Lower leg skin (tissue), 4 donors: ENCODE data around the gene IL23R. TPM values are rescaled to one million over a fixed set of nuclear protein-coding genes. Genes with fewer than 3 reads are reported as not detected.
"Not testable (repeated sequence)": the region's sequence is repeated elsewhere in the genome, so short reads cannot be mapped to it uniquely, and the experiment has no call there.

Experiments used
- DNase-seq, 2 donors: peaks; one replicate each; pipeline ENCODE4 v3.0.0-alpha.2; 2019; ENCODE audit warnings: low spot score in 2 of 2
- H3K4me3 ChIP-seq: fragments of 200-600 bp; sonication (generic); 2 replicates; pipeline ENCODE4 v1.5.1; 2017; ENCODE audit warnings: mild to moderate bottlenecking, low read depth; ENCODE audit not compliant: poor library complexity, severe bottlenecking
- POLR2A ChIP-seq, 2 donors: fragments of 450-650 bp; IDR thresholded peaks; one replicate each; pipeline ENCODE4 v1.6.1; 2016 to 2017; ENCODE audit warnings: antibody characterized with exemption in 2 of 2, mild to moderate bottlenecking in 1 of 2, moderate library complexity in 1 of 2
- WGBS, 2 donors: methylation state at CpG; one replicate each; pipeline ENCODE4 v1.1.5; 2018; 5-methylcytosine and 5-hydroxymethylcytosine counted together
- intact Hi-C: fragments of 100-400 bp; cut with DNase I; formaldehyde crosslinking; loops from one replicate; pipeline ENCODE4 v1.15.0; 2023; ENCODE audit warnings: low total_unique reads
- total RNA-seq, 4 donors: library from RNA; depleted of rRNA; stranded (reverse); fragments of >200 nt; gene quantifications; one replicate each; pipeline ENCODE4 v1.1.0, GENCODE V29; 2016
- TF ChIP-seq, protein P1 (sequence below), 3 donors: fragments of 450-650 bp; IDR thresholded peaks; one replicate each; pipeline ENCODE4 v1.5.1; 2016; ENCODE audit warnings: antibody characterized with exemption in 3 of 3, mild to moderate bottlenecking in 3 of 3, moderate library complexity in 2 of 3

Gene IL23R
- total RNA-seq, 4 donors from 2014 or later: not detected

DNA sequence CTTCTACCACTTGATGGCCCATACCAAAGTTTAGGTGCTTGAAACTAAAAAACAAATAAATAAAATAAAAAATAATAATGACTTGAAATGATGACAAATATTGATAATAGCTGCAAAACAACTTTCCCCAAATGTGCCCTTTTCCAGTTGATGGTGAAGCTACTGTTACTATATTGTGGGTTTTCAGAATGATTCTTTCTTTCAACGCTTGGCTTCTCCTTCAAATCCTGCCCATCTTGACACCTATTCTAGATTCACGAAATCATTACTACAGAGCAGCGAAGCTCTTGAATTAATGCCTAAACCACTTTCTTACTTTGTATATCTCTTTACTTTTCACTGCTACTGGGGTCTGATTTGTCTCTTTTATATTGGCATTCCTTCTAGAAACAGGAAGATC is 22.3 kb upstream of the IL23R start:
- DNase-seq: no peak
- whole genome bisulfite sequencing, 2 donors: 88 to 91% methylated on average over 3 of the region's 3 CpGs
- no peak overlapping the region for H3K4me3 ChIP-seq
- no peak for TF ChIP-seq POLR2A (IDR thresholded peaks at IDR 0.05)
- TF ChIP-seq, protein P1, sequence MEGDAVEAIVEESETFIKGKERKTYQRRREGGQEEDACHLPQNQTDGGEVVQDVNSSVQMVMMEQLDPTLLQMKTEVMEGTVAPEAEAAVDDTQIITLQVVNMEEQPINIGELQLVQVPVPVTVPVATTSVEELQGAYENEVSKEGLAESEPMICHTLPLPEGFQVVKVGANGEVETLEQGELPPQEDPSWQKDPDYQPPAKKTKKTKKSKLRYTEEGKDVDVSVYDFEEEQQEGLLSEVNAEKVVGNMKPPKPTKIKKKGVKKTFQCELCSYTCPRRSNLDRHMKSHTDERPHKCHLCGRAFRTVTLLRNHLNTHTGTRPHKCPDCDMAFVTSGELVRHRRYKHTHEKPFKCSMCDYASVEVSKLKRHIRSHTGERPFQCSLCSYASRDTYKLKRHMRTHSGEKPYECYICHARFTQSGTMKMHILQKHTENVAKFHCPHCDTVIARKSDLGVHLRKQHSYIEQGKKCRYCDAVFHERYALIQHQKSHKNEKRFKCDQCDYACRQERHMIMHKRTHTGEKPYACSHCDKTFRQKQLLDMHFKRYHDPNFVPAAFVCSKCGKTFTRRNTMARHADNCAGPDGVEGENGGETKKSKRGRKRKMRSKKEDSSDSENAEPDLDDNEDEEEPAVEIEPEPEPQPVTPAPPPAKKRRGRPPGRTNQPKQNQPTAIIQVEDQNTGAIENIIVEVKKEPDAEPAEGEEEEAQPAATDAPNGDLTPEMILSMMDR (IDR thresholded peaks at IDR 0.05): no peak
- intact Hi-C loops: loop anchor here (10.0 kb wide), 2 partner anchors 149 to 379 kb away; no protein-coding TSS in a partner anchor

DNA sequence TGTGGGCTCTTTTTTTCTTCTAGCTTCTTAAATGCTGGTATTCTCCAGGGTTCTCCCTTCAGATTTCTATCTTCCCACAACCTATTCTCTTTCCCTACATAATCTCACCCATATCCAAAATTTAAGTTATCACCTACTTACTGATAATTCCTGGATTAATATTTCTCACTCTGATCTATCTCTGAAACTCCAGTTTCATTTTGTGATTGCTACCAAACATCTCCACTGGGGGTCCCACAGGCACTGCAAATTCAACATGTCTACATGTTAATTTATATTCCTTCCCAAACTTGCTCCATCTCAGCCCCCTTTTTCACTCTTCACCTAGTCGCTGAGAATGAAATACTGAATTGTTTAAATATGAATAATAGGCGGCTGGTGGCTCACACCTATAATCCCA is 21.6 kb upstream of the IL23R start:
- WGBS, 2 donors: 77 to 87% methylated on average over 2 of the region's 2 CpGs
- intact Hi-C loops: loop anchor here (10.0 kb wide), 2 partner anchors 150 to 380 kb away; no protein-coding TSS in a partner anchor
- H3K4me3 ChIP-seq: no peak overlapping the region
- no peak for DNase-seq
- TF ChIP-seq, protein P1 (IDR thresholded peaks at IDR 0.05): no peak
- no peak for TF ChIP-seq POLR2A (IDR thresholded peaks at IDR 0.05)

DNA sequence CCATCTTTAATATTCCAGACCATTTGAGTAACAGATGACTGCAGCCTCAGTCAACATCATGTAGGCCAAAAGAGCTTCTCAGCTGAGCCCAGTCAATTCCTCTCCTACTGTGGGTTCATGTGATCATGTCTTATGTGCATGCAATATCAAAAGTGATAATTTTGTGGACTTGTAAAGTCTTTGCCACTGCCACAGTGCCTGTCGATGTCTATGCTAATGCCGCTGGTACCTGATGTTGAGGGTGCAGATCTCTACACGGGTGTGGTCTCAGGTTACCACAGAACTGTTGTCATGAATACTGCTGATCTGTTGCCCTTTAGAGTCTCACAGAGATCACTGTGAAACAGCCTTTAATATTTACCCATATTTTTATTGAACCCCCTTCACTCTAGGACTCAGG is 20.2 kb upstream of the IL23R start:
- intact Hi-C loops: loop anchor here (10.0 kb wide), 2 partner anchors 151 to 381 kb away; no protein-coding TSS in a partner anchor
- TF ChIP-seq, protein P1 (IDR thresholded peaks at IDR 0.05): no peak
- no peak for TF ChIP-seq POLR2A (IDR thresholded peaks at IDR 0.05)
- DNase-seq: no peak
- no peak overlapping the region for H3K4me3 ChIP-seq
- 79 to 81% methylated on average over 3 of the region's 3 CpGs for whole genome bisulfite sequencing, 2 donors

DNA sequence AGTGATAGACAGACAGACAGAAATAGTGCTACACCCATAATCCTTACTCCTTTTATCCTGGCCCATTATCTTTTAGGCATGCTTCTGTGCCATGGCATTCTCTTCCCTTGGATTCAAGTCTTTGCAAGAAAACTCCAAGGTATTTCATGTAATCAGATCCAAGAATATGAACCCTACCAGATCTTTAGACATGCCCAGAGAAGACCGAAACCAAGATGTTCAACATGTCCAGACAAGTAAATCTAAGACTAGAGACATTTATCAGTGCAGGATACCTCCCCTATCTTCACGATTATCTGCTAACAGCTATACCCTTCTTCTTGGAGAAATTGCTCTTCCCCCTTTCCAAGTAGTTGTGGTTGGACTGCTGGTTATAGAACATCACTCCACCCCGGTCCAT is 19.7 kb upstream of the IL23R start:
- no peak for TF ChIP-seq POLR2A (IDR thresholded peaks at IDR 0.05)
- TF ChIP-seq, protein P1 (IDR thresholded peaks at IDR 0.05): no peak
- no peak overlapping the region for H3K4me3 ChIP-seq
- intact Hi-C loops: loop anchor here (10.0 kb wide), 2 partner anchors 152 to 382 kb away; no protein-coding TSS in a partner anchor
- no peak for DNase-seq
- WGBS, 2 donors: 59 to 62% methylated on average over 3 of the region's 3 CpGs

DNA sequence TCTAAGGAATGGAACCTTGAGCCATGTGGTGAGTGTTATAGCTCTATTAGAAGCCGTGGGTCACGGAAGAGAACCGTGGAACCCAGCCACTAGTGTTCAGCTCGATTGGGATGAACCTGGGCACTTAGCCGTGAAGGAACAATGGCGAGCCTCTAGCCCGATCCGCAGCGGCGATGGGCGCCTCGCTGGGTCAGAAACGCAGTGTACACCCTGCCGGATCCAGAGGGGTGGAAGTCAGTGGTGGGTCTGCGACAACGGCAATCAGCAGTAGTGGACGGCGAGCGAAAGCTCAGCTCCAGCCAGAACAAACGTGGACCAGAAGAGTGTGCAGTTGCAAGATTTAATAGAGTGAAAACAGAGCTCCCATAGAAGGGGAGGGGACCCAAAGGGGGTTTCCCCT is 18.3 kb upstream of the IL23R start:
- intact Hi-C loops: loop anchor here (10.0 kb wide), 2 partner anchors 153 to 383 kb away; no protein-coding TSS in a partner anchor
- H3K4me3 ChIP-seq, DNase-seq: not testable (repeated sequence)
- 90 to 94% methylated on average over 20 of the region's 20 CpGs for WGBS, 2 donors

DNA sequence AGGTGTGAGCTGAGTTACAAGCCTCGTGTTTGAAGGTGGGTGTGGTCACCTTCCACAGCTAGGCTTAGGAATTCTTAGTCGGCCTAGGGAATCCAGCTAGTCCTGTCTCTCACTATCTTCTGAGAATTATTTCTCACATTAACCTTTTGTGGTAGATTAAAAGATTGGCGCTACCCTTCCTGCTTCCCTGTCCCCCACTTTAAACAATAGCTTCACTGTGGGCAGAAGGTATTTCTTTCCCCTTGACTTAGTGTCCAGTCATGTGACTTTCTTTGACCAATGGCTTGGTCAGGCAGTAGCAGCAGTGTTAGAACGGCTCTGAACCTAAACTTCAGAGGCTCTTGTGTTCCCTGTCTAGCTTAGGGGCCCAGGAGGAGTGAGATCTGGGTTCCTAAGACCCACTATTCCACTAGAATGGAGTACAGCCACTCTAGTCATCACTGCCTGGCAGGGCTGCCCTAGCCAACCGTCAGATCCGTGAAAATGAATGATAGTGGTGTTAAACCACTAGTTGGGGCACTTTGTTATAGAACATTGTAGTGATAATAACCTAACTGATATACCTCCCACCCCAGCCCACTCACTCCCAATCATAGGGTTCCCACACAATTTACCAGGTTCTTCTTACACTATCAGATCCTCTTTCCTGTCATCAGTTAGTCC is 17.6 kb upstream of the IL23R start:
- intact Hi-C loops: loop anchor here (10.0 kb wide), 2 partner anchors 154 to 384 kb away; no protein-coding TSS in a partner anchor
- no peak for DNase-seq
- 43 to 49% methylated on average over 6 of the region's 6 CpGs for WGBS, 2 donors
- no peak overlapping the region for H3K4me3 ChIP-seq
- TF ChIP-seq POLR2A (IDR thresholded peaks at IDR 0.05): no peak
- TF ChIP-seq, protein P1 (IDR thresholded peaks at IDR 0.05): no peak
